Type B pancreatic cell (in vitro differentiated cells): ENCODE measurements around the gene ADCYAP1R1. TPM values are rescaled to one million over a fixed set of nuclear protein-coding genes. Genes with fewer than 3 reads are reported as not detected.

Source experiments
- DNase-seq: peaks from one replicate; pipeline ENCODE4 v3.0.0; 2021; ENCODE audit warnings: mixed read lengths; ENCODE audit not compliant: unreplicated experiment; ENCODE audit errors: extremely low spot score
- H3K27ac Mint-ChIP-seq: 2 replicates; pipeline ENCODE4 v1.8.0; 2021; ENCODE audit warnings: mild to moderate bottlenecking, mixed read lengths
- H3K27me3 Mint-ChIP-seq: 2 replicates; pipeline ENCODE4 v1.8.0; 2021; ENCODE audit warnings: mixed read lengths
- H3K36me3 Mint-ChIP-seq: 2 replicates; pipeline ENCODE4 v1.8.0; 2021; ENCODE audit warnings: mixed read lengths
- H3K4me1 Mint-ChIP-seq: one replicate; pipeline ENCODE4 v1.8.0; 2021; ENCODE audit warnings: mixed read lengths; ENCODE audit not compliant: unreplicated experiment
- H3K4me3 Mint-ChIP-seq: 2 replicates; pipeline ENCODE4 v1.8.0; 2021; ENCODE audit warnings: mild to moderate bottlenecking, mixed read lengths
- H3K9me3 Mint-ChIP-seq: 2 replicates; pipeline ENCODE4 v1.8.0; 2021; ENCODE audit warnings: mixed read lengths
- CTCF ChIP-seq: fragments of 200-600 bp; sonication (generic); conservative IDR thresholded peaks from 2 replicates; pipeline ENCODE4 v1.5.0; 2021; ENCODE audit warnings: antibody characterized with exemption, mild to moderate bottlenecking
- total RNA-seq: library from RNA; stranded (reverse); gene quantifications from 2 replicates; pipeline ENCODE4 v1.2.1, GENCODE V29; 2021; ENCODE audit warnings: low replicate concordance

ADCYAP1R1 gene
- total RNA-seq, 1 donor from 2014 or later: 2.8 TPM

- Mint-ChIP-seq H3K27ac (no peak overlapping the region), H3K27me3 (peaks cover 44% of the 10 kb centered on the region), H3K9me3 (no peaks in the 10 kb centered on the region), H3K4me1 (no peaks in the 10 kb centered on the region), H3K36me3 (no peaks in the 10 kb centered on the region), H3K4me3 (no peak overlapping the region)
- DNase-seq: no peak
- TF ChIP-seq CTCF: no peak
Measured at GRCh38 chr7:31077484-31078362, 25.6 kb downstream of the ADCYAP1R1 start.

- no peak for DNase-seq
- Mint-ChIP-seq H3K4me1 (peaks cover 7% of the 10 kb centered on the region), H3K4me3 (no peak overlapping the region), H3K27me3 (peaks cover 45% of the 10 kb centered on the region), H3K36me3 (no peaks in the 10 kb centered on the region), H3K27ac (no peak overlapping the region), H3K9me3 (no peaks in the 10 kb centered on the region)
- no peak for TF ChIP-seq CTCF
Measured at GRCh38 chr7:31078363-31078990, 26.4 kb downstream of the ADCYAP1R1 start.

DNA sequence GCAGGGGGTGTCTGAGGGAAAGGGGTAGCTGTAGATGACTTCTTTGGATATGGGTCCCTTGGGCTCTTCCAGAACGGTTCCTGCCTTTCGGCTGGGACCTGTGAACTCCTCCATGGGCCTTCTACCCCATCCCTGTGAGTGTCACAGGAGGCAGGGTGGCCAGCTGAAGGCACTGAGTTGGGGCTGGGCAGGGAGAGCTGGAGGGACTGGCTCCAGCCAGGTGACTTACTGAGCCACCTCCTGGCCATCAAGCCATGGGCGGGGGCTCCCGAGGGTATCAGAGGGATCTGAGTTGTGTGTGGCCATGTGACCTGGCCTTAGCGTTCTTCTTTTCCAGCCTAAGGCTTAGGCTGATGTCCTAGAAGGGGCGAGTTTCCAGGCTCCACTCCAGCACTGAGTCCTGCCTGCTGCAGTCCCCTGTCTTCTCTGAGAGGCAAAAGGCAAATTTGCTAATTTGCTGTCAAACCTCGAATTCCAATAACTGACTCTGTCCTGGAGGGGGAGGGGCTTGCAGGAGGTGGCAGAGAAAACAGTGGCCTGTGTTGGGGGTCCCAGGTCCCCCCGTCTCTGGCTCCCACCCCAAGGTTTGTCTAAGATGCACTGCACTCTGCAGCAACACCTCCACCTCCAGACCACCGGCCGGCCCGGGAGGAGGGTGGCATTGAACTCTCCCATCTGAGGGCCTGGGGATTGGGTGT is 27.2 kb downstream of the ADCYAP1R1 start:
- no peak for DNase-seq
- TF ChIP-seq CTCF: no peak
- H3K36me3 Mint-ChIP-seq: no peaks in the 10 kb centered on the region
- H3K4me3 Mint-ChIP-seq: no peak overlapping the region
- H3K27ac Mint-ChIP-seq: no peak overlapping the region
- no peaks in the 10 kb centered on the region for H3K9me3 Mint-ChIP-seq
- H3K4me1 Mint-ChIP-seq: peaks cover 7% of the 10 kb centered on the region
- H3K27me3 Mint-ChIP-seq: peaks cover 45% of the 10 kb centered on the region

GRCh38 chr7:31079824-31080511 is 27.9 kb downstream of the ADCYAP1R1 start:
- H3K36me3 Mint-ChIP-seq: no peaks in the 10 kb centered on the region
- TF ChIP-seq CTCF: no peak
- H3K4me1 Mint-ChIP-seq: peaks cover 7% of the 10 kb centered on the region
- H3K9me3 Mint-ChIP-seq: no peaks in the 10 kb centered on the region
- no peak for DNase-seq
- H3K27ac Mint-ChIP-seq: no peak overlapping the region
- no peak overlapping the region for H3K4me3 Mint-ChIP-seq
- H3K27me3 Mint-ChIP-seq: peaks cover 45% of the 10 kb centered on the region

GRCh38 chr7:31080763-31081162 is 28.7 kb downstream of the ADCYAP1R1 start:
- no peaks in the 10 kb centered on the region for H3K36me3 Mint-ChIP-seq
- H3K9me3 Mint-ChIP-seq: no peaks in the 10 kb centered on the region
- H3K4me3 Mint-ChIP-seq: no peak overlapping the region
- peaks cover 7% of the 10 kb centered on the region for H3K4me1 Mint-ChIP-seq
- DNase-seq: no peak
- peaks cover 46% of the 10 kb centered on the region for H3K27me3 Mint-ChIP-seq
- no peak for TF ChIP-seq CTCF
- no peak overlapping the region for H3K27ac Mint-ChIP-seq
